Muscle of back (tissue), 11 donors: ENCODE data around the gene COMMD1. TPM values are rescaled to one million over a fixed set of nuclear protein-coding genes. Genes with fewer than 3 reads are reported as not detected.
"Not testable (repeated sequence)": the region's sequence is repeated elsewhere in the genome, so short reads cannot be mapped to it uniquely, and the experiment has no call there.

Source experiments
- DNase-seq, 3 donors: peaks; one replicate each; pipeline versions ENCODE4 v3.0.0 to v3.0.0-alpha.2; 2013
- polyA plus RNA-seq, 10 donors: library from polyadenylated mRNA; unstranded; fragments of 120-200 nt; gene quantifications; one replicate each; pipeline ENCODE4 v1.2.1, GENCODE V29; 2013; ENCODE audit not compliant: insufficient read length in 10 of 10

The COMMD1 gene
- polyA plus RNA-seq, 10 donors, result 49.7 to 85.8 (median 73.1) TPM

DNA sequence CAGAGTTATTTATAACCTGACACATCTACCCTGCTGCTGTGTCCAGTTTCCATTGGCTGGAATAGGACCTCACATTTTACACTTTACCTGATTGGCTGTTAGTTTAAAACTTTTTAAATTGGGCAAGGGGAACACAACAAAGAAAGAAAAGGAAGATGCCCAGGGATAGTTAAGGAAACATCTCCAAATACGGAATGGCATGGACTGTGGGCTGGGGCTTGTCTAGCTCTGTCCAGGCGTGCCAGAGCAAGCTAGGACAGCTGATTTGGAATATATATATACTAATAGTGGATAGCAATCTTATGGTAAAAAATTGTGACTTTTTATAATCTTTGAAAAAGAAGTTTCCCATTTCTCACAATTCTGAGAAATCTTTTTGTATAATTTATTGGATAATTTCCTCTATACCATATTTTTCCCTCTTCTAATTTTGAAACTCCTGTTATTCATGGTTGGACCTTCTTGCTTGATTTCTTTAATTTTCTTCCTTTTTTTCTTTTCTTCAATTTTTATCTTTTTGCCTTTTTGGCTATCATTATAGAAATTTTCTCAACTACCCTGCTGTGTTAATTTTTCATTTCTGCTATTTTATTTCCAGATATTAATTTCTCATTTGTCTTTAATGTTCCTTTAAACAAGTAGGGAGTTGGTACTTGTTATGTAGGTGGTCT is 55.9 kb downstream of the COMMD1 start:
- no peak for DNase-seq

DNA sequence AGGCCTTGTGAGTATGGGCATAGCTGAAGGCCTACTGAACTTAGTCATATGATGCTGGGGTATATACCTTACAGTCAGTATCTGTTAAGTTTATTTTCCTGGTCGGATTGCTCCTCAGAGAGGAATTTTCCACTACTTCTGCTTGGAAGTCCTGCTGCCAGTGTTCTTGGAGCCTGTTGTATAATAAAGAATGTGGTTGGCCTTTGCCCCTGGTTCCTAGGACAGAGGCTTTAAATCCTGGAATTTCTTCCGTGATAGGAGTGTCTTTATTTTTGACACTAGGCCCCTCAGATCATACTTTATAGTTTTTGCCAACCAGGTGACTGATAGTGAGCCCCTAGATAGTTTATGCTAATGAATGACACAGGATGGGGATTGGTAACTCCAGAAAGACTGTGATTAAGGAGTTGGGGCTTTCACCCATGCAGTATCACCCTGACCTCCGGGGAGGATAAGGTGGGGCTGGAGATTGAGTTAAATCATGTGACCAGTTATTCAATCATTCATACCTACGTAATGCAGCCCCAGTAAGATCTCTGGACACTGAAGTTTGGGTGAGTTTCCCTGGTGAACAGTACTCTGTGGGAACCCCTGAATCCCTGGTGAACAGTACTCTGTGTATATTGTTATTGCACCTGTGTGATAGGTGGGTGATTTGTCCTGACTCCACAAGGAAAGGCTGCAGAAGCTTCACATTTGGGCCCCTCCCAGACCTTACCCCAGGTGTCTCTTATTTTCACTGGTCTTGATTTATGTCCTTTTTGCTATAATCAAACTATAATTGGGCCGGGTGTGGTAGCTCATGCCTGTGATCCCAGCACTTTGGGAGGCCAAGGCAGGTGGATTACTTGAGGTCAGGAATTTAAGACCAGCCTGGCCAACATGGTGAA is 56.9 kb downstream of the COMMD1 start:
- no peak for DNase-seq

DNA sequence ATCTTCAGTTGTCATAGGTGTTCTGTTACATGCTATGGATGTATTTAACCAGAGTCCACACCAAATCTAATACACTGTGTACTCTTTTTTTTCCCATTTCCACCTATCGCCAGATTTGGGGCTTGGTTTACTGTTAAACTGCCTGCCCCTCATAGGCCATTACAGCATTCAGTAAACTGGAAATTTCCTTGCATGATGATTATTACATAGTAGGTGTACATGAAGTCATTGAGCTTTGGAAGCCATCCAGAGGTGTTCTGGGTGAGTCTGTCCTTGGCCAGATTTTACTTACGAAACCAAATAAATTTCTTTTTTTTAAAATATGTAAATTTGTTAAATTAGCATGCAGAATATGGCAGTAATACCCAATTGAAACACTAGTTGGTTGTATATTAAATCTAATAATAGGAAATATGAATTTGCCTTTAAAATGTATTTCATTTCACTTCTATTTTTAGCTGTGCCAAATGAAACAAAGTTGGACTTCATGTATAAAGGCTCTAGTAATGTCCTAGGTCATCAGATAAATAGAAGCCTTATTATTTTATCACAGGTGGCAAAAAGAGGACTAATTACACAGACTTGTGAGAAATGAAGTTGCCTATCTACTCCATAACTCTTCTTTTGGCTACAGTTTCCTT is 60.7 kb downstream of the COMMD1 start:
- no peak for DNase-seq

DNA sequence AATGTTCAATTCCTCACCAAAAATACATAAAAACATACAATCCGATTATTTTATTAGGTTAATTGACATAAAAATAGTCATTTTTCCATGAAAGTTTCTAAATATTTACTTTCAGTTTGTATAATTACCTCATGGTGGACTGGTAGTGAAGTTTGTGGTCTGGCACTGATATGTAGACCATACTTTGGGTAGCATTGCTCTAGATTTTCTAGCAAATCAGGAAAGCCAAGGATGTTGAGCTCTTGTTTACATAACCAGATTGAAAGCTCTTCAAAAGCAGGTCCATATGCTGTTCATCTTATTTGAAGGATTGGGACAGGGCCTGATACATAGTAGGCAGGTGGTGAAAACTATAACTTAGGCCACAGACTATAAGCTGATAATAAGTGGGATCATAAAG is 61.8 kb downstream of the COMMD1 start:
- DNase-seq, result no peak

DNA sequence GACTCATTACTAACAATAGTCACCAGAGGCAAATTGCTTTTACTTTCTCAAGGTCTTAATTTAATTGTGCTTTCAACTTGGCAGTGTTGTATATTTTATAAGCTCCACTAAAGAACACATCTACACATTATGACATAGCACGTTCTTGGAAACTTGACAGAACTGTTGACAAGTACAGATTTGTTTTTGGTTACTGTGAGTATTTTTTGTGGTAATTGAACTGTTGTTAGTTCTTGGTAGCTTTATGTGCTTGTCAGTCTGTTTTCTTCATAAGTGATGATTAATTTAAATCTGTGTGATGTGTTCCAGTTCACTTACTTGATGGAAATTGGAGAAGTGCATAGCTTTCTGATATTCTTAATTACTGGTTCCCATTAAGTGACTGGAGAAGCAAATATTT is 63.9 kb downstream of the COMMD1 start:
- no peak for DNase-seq

DNA sequence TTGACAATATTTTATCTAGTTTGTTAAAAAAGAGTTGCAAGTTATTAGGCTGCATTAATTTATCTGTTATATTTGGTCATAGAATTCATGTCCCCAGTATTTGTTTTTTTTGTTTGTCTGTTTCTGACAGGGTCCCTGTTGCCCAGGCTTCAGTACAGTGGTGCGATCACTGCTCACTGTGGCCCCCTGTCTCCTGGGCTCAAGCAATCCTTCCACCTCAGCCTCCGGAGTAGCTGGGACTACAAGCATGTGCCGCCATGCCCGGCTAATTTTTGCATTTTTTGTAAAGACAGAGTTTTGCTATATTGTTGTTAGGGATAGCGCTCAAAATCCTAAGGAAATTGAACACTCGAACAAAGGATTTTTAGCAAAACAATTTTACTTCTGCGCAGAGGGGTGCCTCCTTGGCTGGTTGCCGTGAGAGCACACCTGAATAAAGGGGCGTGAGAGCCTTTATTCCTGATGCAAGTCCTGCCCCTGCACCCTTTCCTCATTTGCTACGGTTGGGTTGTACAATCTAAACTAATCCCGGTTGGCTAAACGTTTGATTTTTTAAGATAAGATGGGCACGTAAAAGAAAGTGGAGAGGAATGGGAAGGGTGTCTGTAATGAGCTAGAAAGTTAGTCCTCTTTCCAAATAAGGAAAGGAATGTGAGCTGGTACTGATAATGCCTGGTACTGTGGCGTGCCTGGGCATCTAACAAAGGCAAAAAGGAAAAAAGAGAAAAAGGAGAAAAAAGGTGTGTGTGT is 65.5 kb downstream of the COMMD1 start:
- no peak for DNase-seq

DNA sequence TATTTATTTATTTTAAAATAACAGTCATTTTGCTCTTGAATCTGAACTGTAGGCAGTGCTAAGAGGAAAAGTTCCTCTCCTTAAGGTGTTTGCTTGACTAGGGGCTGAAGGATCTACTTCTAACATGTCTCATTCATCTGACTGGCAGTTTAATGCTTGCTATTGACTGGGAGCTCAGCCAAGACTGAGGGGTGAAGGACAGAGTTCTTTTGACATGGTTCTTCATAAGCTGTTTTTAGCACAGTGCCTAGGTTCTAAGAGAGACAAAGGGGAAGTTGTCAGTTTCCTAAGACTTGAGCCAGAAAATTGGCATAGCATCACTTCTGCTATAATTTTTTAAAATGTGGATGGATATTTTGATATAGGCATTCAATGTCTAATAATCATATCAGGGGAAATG is 73.0 kb downstream of the COMMD1 start:
- DNase-seq, result peak; percentile 26 to 39 (median 28)

DNA sequence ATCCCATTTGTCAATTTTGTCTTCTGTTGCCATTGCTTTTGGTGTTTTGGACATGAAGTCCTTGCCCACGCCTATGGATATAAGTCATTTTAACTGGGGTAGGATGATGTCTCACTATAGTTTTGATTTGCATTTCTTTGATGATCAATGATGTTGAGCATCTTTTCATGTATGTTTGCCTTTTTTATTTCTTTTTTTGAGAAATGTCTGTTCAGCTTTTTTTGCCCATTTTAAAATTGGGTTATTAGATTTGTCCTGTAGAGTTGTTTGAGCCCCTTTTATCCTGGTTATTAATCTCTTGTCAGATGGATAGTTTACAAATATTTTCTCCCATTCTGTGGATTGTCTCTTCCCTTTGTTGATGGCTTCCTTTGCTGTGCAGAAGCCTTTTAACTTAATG is 75.3 kb downstream of the COMMD1 start:
- no peak for DNase-seq

DNA sequence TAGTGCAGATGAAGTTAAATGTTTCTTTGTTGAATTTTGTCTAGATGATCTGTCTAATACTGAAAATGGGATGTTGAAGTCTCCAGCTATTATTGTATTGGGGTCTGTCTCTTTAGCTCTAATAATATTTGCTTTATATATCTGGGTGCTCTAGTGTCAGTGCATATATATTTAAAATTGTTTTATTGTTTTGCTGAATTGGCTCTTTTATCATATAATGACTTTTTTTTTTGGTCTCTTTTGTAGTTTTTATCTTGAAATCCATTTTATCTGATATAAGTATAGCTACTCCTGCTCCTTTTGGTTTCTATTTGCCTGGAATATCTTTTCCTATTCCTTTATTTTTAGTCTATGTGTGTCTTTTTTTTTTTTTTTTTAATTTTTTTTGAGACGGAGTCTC is 79.2 kb downstream of the COMMD1 start:
- no peak for DNase-seq

DNA sequence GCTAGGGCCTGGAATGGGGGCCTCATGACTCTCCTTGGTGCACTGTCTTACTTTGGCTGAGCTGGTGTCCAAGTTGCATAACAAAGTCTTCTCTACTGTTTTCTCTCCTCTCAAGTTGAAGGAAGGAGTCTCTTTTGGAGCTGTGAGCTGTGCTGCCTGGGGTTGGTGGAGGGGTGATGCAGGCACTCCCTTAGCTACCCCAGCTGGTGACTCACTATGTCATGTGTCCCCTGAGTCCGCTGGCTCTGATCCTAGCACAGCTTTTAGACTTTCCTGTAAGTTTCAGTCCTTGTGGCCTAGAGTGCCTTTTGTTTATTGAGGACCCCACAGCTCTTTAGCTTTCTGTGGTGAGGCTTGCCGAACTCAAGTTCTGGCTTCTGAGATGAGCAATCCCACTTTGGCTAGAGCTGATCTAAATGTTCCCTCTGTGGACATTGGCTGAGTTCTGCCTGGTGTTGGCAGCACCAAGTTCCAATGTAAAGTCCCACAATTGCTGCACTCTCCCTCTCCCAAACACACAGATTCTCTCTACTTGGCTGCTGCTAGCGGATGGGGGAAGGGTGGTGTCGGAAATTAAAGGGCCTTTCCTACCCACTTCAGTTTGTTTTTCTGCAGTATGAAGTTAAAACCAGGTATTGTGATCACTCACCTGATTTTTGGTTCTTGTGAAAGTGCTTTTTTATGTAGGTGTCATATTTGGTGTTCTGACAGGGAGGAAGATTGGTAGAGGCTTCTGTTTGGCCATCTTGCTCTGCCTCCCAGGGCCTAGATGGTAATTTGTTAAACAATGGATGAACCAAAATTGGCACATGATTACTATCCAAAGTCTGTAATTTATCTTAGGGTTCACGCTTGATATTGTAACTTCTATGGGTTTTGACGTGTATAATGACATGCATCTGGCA is 83.2 kb downstream of the COMMD1 start:
- no peak for DNase-seq

DNA sequence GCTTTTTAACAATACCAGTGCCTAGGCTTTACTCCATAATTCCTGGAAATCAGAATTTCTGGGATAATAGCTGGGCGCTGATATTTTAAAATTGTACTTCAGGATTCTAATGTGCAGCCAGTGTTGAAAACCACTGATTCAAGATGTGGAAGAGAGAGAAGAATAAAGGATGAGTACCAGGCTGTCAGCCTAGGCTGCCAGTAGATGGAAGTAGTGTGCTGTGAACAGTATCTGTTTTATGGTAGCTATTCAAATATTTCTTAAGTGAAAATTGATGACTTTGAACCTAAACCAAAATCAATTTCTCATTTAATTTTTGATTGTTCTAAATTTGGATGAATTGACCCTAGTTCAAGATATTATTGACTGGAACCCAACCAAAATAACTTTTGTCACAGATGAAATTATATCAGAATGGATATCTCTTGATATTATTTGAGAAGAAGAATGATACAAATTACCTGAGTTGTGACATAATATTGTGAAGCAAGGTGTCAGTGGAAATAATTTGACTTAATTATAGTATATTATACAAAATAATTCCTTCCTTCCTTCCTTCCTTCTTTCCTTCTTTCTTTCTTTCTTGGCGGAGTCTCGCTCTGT is 88.0 kb downstream of the COMMD1 start:
- peak; percentile 26 to 65 (median 44) for DNase-seq

DNA sequence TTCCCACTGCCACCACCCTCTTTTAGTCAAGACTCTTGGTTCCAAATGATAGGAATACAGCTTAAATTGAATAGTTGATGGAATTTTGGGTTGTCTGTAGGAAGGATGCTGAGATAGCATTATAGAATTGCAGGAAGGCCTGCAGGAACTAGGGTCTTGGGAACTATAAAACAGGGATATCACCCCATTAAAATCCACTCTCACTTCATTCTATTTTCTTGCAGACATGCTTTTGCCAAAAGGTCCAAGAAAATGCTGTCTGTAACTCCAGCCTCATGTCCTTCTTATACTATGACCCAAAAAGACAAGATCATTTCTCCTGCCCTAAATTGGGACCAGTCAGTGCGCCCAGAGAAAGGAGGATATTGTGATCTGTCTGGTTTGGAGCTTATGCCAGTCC is 89.1 kb downstream of the COMMD1 start:
- no peak for DNase-seq

DNA sequence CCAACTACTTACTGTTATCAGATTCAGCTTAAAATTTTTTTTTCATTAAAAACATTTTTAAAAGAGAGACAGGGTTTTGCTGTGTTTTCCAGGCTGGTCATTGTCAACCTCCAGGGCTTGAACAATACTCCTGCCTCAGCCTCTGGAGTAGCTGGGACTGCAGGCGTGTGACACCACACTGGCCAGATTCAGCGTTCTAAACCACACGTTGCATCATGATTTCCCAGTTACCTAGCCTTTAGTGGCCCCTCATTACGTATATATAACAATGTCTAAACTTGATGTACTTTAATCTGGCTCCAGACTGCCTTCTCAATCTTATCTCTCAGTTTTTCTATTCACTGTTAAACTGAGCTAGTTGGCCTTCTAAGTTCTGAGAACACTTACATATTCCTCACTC is 89.6 kb downstream of the COMMD1 start:
- no peak for DNase-seq

DNA sequence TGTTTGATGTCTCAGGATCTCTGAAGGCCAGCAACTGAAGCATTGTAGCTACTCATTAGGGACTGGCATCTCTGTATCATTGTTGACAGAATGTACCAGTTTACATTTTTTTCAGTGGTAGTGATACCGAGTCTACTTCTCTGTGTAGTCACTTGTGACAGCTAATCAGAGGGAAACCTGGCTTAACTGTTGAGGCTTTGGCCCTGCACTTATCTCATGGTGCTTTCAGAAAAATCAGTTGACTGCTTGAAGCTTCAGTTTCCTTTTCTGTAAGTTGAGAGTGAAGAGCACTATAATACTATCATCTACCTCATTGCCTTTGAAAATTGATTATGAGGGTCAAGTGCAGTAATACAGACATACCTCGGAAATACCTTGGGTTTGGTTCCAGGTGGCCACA is 90.0 kb downstream of the COMMD1 start:
- DNase-seq, result no peak

DNA sequence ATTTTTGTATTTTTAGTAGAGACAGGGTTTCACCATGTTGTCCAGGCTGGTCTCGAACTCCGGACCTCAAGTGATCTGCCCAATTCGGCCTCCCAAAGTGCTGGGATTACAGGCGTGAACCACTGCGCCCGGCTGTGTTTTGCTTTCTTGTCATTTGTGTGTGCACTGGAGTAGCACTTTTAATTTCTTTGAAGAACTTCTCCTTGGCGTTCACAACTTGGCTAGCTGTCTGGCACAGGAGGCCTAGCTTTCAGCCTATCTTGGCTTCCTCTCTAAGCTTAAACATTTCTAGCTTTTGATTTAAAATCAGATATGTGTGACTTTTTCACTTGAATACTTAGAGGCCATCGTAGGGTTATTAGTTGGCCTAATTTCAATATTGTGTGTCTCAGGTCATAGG is 93.0 kb downstream of the COMMD1 start:
- no peak for DNase-seq

DNA sequence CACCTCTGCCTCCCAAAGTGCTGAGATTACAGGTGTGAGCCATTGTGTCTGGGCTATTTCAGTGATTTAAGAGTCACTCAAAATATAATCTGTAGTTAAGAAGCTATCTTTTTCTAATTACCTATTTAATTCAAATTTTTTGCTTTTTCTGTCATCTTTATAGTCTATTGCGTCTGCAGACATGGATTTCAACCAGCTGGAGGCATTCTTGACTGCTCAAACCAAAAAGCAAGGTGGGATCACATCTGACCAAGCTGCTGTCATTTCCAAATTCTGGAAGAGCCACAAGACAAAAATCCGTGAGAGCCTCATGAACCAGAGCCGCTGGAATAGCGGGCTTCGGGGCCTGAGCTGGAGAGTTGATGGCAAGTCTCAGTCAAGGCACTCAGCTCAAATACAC is 95.1 kb downstream of the COMMD1 start:
- DNase-seq, result no peak

DNA sequence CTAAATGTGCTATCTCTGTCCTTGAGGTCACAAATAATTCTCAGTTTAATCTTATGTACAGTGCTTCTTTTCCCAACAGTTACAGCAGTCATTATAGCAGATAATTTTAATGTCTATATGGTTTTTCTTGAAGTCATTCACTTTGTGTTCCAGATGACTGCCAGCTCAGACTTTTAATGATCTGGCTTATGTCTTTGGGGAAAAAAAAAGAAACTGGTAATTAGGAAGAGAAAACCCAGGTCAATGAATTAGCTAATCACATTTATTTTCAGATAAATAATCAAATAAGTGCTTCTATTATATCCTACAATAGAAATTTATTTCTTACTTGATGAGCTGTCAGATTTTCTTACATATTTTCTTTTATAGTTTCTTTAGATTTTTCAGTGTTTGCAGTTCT is 96.0 kb downstream of the COMMD1 start:
- DNase-seq, result no peak

DNA sequence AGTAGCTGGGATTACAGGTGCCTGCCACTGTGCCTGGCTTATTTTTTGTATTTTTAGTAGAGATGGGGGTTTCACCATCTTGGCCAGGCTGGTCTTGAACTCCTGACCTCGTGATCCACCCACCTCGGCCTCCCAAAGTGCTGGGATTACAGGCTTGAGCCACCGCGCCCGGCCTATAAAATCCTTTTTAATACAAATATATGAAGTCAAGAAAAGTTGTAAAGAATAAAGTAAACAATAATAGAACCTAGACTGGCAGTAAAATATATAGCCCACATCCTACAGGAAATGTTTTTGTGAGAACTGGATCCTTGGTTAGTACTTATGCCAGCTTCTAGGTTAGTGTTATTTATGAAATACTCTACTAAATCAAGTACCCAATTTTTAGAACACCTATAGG is 99.0 kb downstream of the COMMD1 start:
- DNase-seq, result not testable (repeated sequence)

DNA sequence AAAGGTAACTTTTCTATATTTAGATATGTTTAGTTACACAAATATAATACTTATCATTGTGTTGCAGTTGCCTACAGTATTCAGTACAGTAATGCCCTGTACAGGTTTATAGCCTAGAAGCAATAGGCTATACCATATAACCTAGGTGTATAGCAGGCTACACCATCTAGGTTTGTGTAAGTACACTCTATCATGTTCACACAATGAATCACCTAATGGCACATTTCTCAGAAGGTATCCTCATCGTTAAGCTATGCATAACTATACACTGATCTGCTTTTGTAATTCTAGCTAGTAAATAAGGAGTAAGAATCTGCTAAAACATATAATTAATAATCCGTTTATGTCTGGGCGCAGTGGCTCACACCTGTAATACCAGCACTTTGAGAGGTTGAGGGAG is 102.1 kb downstream of the COMMD1 start:
- no peak for DNase-seq

DNA sequence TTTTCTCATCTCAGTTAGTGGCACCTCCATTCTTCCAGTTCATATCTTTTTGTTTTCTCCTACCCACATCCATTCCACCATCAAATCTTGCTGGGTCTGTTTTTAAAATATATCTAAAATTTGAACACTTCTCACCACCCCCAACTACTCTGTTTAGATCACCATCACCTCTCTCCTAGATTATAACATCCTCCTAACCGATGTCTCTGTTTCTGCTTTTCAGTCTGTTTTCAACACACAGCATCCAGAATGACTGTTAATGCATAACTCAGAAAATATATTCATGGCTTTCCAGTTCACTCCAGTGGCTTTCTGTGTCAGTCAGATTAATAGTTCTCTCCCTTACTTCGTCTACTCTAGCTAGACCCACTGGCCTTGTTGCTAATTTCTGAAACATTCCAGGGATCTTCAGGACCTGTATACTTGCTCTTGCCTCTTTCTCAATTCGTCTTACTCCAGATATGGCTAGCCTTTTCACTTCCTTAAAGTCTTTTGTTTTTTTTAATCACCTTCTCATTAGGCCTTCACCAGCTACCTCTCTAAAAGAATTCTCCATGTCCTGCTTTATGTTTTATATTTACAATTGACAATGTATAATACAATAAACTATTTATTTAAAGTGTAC is 105.3 kb downstream of the COMMD1 start:
- DNase-seq, result no peak
